ENCODE measurements around the gene CERS5. TPM values are rescaled to one million over a fixed set of nuclear protein-coding genes. Genes with fewer than 3 reads are reported as not detected.
A peak's percentile ranks its signal among the peaks of the same experiment; 100 is the strongest.

The CERS5 gene
- total RNA-seq = 10 to 100 TPM; 29.4 to 45.1 (median 38.9) TPM

- 1% methylated on average over 34 of the region's 70 CpGs for WGBS
- peak in 1 of 3 donors; percentile 28 for TF ChIP-seq POLR2AphosphoS5 (IDR thresholded peaks at IDR 0.05)
- TF ChIP-seq POLR2A (IDR thresholded peaks at IDR 0.05) = peak in 1 of 2 donors; percentile 72
- TF ChIP-seq EP300 (IDR thresholded peaks at IDR 0.05) = no peak
- TF ChIP-seq CTCF (IDR thresholded peaks at IDR 0.05) = peak in 1 of 2 donors; percentile 40
Observed at GRCh38 chr12:50167049-50167828, at the start of gene CERS5. CERS5 (minus strand) TSS chr12:50167369; CDS start chr12:50167297, 72 bp downstream.

GRCh38 chr12:50215033-50215432 lies 47.9 kb upstream of the CERS5 start:
- H3K4me1 ChIP-seq = peaks cover 60% of the 10 kb centered on the region
- DNase-seq (ENCODE audit: low spot score in 2 of 2) = no peak
- H3K27me3 ChIP-seq = no peaks in the 10 kb centered on the region
- H3K27ac ChIP-seq = no peak overlapping the region
- TF ChIP-seq POLR2AphosphoS5 (IDR thresholded peaks at IDR 0.05) (no peak), CTCF (IDR thresholded peaks at IDR 0.05) (no peak), POLR2A (IDR thresholded peaks at IDR 0.05) (no peak)
- H3K4me3 ChIP-seq = no peak overlapping the region
- no peaks in the 10 kb centered on the region for H3K9me3 ChIP-seq
- no peaks in the 10 kb centered on the region for H3K36me3 ChIP-seq
- WGBS = 68% methylated on average over 3 of the region's 3 CpGs

More at GRCh38 chr12:50167049-50167828, at the start of gene CERS5:
- Histone ChIP-seq H3K27ac (peak within 1 kb of the TSS; percentile 88), H3K36me3 (no peaks in the 10 kb centered on the region), H3K9me3 (no peaks in the 10 kb centered on the region), H3K4me3 (peak within 1 kb of the TSS; percentile 72), H3K4me1 (peaks cover 21% of the 10 kb centered on the region), H3K27me3 (no peaks in the 10 kb centered on the region)
- DNase-seq (ENCODE audit: low spot score in 2 of 2) = peak; percentile 98 to 99

GRCh38 chr12:50214018-50214417 lies 46.8 kb upstream of the CERS5 start:
- 28% methylated on average over 1 of the region's 1 CpG for WGBS
- no peak for DNase-seq (ENCODE audit: low spot score in 2 of 2)
- Histone ChIP-seq H3K36me3 (no peaks in the 10 kb centered on the region), H3K9me3 (no peaks in the 10 kb centered on the region), H3K4me1 (peaks cover 51% of the 10 kb centered on the region), H3K27ac (no peak overlapping the region), H3K4me3 (no peak overlapping the region), H3K27me3 (no peaks in the 10 kb centered on the region)
- no peak for TF ChIP-seq EP300 (IDR thresholded peaks at IDR 0.05)

- H3K36me3 ChIP-seq = no peaks in the 10 kb centered on the region
- no peaks in the 10 kb centered on the region for H3K27me3 ChIP-seq
- H3K4me3 ChIP-seq = no peak overlapping the region
- TF ChIP-seq POLR2A (IDR thresholded peaks at IDR 0.05) (no peak), CTCF (IDR thresholded peaks at IDR 0.05) (no peak), POLR2AphosphoS5 (IDR thresholded peaks at IDR 0.05) (no peak), EP300 (IDR thresholded peaks at IDR 0.05) (no peak)
- H3K9me3 ChIP-seq = no peaks in the 10 kb centered on the region
- no peak for DNase-seq (ENCODE audit: low spot score in 2 of 2)
- 82% methylated on average over 2 of the region's 2 CpGs for WGBS
- no peak overlapping the region for H3K27ac ChIP-seq
- H3K4me1 ChIP-seq = peaks cover 50% of the 10 kb centered on the region
Observed at GRCh38 chr12:50213439-50213838, 46.3 kb upstream of the CERS5 start.

GRCh38 chr12:50212071-50212467 lies 44.9 kb upstream of the CERS5 start:
- Histone ChIP-seq H3K4me3 (no peak overlapping the region), H3K27me3 (no peaks in the 10 kb centered on the region), H3K4me1 (peaks cover 41% of the 10 kb centered on the region), H3K36me3 (no peaks in the 10 kb centered on the region), H3K27ac (peak overlapping the region; percentile 69), H3K9me3 (no peaks in the 10 kb centered on the region)
- no peak for DNase-seq (ENCODE audit: low spot score in 2 of 2)
- TF ChIP-seq POLR2AphosphoS5 (IDR thresholded peaks at IDR 0.05) = no peak
- no peak for TF ChIP-seq EP300 (IDR thresholded peaks at IDR 0.05)
- 66% methylated on average over 2 of the region's 2 CpGs for WGBS

GRCh38 chr12:50211392-50212070 lies 44.4 kb upstream of the CERS5 start:
- peak overlapping the region; percentile 69 for H3K27ac ChIP-seq
- peaks cover 43% of the 10 kb centered on the region for H3K4me1 ChIP-seq
- no peaks in the 10 kb centered on the region for H3K27me3 ChIP-seq
- WGBS = 49% methylated on average over 6 of the region's 6 CpGs
- no peaks in the 10 kb centered on the region for H3K36me3 ChIP-seq
- no peak overlapping the region for H3K4me3 ChIP-seq
- no peaks in the 10 kb centered on the region for H3K9me3 ChIP-seq
- DNase-seq (ENCODE audit: low spot score in 2 of 2) = no peak
- TF ChIP-seq POLR2A (IDR thresholded peaks at IDR 0.05) (no peak), EP300 (IDR thresholded peaks at IDR 0.05) (no peak), CTCF (IDR thresholded peaks at IDR 0.05) (no peak), POLR2AphosphoS5 (IDR thresholded peaks at IDR 0.05) (no peak)
